Ascending aorta (tissue), 2 donors: Measurements from ENCODE around the gene NFATC4. TPM values are rescaled to one million over a fixed set of nuclear protein-coding genes. Genes with fewer than 3 reads are reported as not detected.

Experiments used
- DNase-seq, 2 donors: peaks; one replicate each; pipeline ENCODE4 v3.0.0-alpha.2; 2019; ENCODE audit warnings: low spot score in 2 of 2
- H3K27ac ChIP-seq, 2 donors: fragments of 200-600 bp; sonication (generic); one replicate each; pipeline ENCODE4 v1.5.1; 2016 to 2017; ENCODE audit warnings: mild to moderate bottlenecking in 1 of 2
- H3K27me3 ChIP-seq: fragments of 200-600 bp; sonication (generic); one replicate; pipeline ENCODE4 v1.5.1; 2017
- H3K36me3 ChIP-seq, 2 donors: fragments of 200-600 bp; sonication (generic); one replicate each; pipeline ENCODE4 v1.5.1; 2016
- H3K4me1 ChIP-seq, 2 donors: fragments of 200-600 bp; sonication (generic); one replicate each; pipeline ENCODE4 v1.5.1; 2016 to 2017; ENCODE audit warnings: mild to moderate bottlenecking in 1 of 2
- H3K4me3 ChIP-seq, 2 donors: fragments of 200-600 bp; sonication (generic); one replicate each; pipeline ENCODE4 v1.5.1; 2016 to 2017; ENCODE audit warnings: mild to moderate bottlenecking in 1 of 2
- H3K9me3 ChIP-seq, 2 donors: fragments of 200-600 bp; sonication (generic); one replicate each; pipeline ENCODE4 v1.5.1; 2016
- CTCF ChIP-seq, 3 experiments: fragments of 200-600 bp in 2 of 3; fragments of 450-650 bp in 1 of 3; sonication (generic) in 2 of 3; IDR thresholded peaks; one replicate each; pipeline ENCODE4 v1.5.1; 2016 to 2019; ENCODE audit warnings: antibody characterized with exemption in 3 of 3, mild to moderate bottlenecking in 1 of 3, moderate library complexity in 1 of 3
- intact Hi-C: fragments of 100-400 bp; cut with DNase I; formaldehyde crosslinking; loops from one replicate; pipeline ENCODE4 v1.15.1; 2023
- total RNA-seq: library from RNA; depleted of rRNA; stranded (reverse); fragments of >200 nt; gene quantifications from one replicate; pipeline ENCODE4 v1.1.0, GENCODE V29; 2016

Gene NFATC4
- total RNA-seq, 1 donor from 2014 or later: 58.9 TPM

- DNase-seq: no peak
- H3K36me3 ChIP-seq: no peaks in the 10 kb centered on the region
- H3K9me3 ChIP-seq: no peaks in the 10 kb centered on the region
- no peak for TF ChIP-seq CTCF (IDR thresholded peaks at IDR 0.05)
- no peak overlapping the region for H3K4me3 ChIP-seq
- no peaks in the 10 kb centered on the region for H3K27me3 ChIP-seq
- H3K4me1 ChIP-seq: peaks cover 3 to 6% of the 10 kb centered on the region in 2 donors
- intact Hi-C loops: loop anchor here (10.0 kb wide), 3 partner anchors 245 to 1035 kb away; partner anchors contain the start of genes AP1G2, DCAF11, NRL and PABPN1
- H3K27ac ChIP-seq: no peak overlapping the region
Observed at GRCh38 chr14:24360281-24360680, 7.7 kb upstream of the NFATC4 start.

- no peaks in the 10 kb centered on the region for H3K36me3 ChIP-seq
- no peak overlapping the region for H3K4me3 ChIP-seq
- intact Hi-C loops: loop anchor here (10.0 kb wide), 3 partner anchors 247 to 1037 kb away; partner anchors contain the start of genes AP1G2, DCAF11, NRL and PABPN1
- no peaks in the 10 kb centered on the region for H3K9me3 ChIP-seq
- TF ChIP-seq CTCF (IDR thresholded peaks at IDR 0.05): no peak
- H3K27me3 ChIP-seq: no peaks in the 10 kb centered on the region
- no peak overlapping the region for H3K27ac ChIP-seq
- H3K4me1 ChIP-seq: peaks cover 6 to 9% of the 10 kb centered on the region in 2 donors
- DNase-seq: no peak
Observed at GRCh38 chr14:24361326-24361725, 6.7 kb upstream of the NFATC4 start.

GRCh38 chr14:24362241-24362960 lies 5.6 kb upstream of the NFATC4 start:
- H3K9me3 ChIP-seq: no peaks in the 10 kb centered on the region
- H3K4me3 ChIP-seq: no peak overlapping the region
- no peak for DNase-seq
- no peak for TF ChIP-seq CTCF (IDR thresholded peaks at IDR 0.05)
- no peaks in the 10 kb centered on the region for H3K27me3 ChIP-seq
- H3K27ac ChIP-seq: no peak overlapping the region
- intact Hi-C loops: loop anchor here (10.0 kb wide), 3 partner anchors 248 to 1038 kb away; partner anchors contain the start of genes AP1G2, DCAF11, NRL and PABPN1
- H3K36me3 ChIP-seq: no peaks in the 10 kb centered on the region
- H3K4me1 ChIP-seq: peaks cover 6 to 15% of the 10 kb centered on the region in 2 donors

- Histone ChIP-seq H3K36me3 (no peaks in the 10 kb centered on the region), H3K27ac (no peak overlapping the region), H3K4me1 (peaks cover 6 to 18% of the 10 kb centered on the region in 2 donors), H3K4me3 (no peak overlapping the region), H3K27me3 (no peaks in the 10 kb centered on the region), H3K9me3 (no peaks in the 10 kb centered on the region)
- intact Hi-C loops: loop anchor here (10.0 kb wide), 3 partner anchors 249 to 1039 kb away; partner anchors contain the start of genes AP1G2, DCAF11, NRL and PABPN1
- no peak for TF ChIP-seq CTCF (IDR thresholded peaks at IDR 0.05)
- DNase-seq: no peak
Observed at GRCh38 chr14:24363401-24363800, 4.6 kb upstream of the NFATC4 start.

GRCh38 chr14:24364841-24365240 lies 3.1 kb upstream of the NFATC4 start:
- intact Hi-C loops: loop anchor here (5.0 to 10.0 kb wide), 4 partner anchors 250 to 1493 kb away; partner anchors contain the start of genes AP1G2, DCAF11, LRP10 and NRL
- peaks cover 6 to 18% of the 10 kb centered on the region in 2 donors for H3K4me1 ChIP-seq
- H3K36me3 ChIP-seq: no peaks in the 10 kb centered on the region
- H3K9me3 ChIP-seq: no peaks in the 10 kb centered on the region
- H3K27ac ChIP-seq: peak overlapping the region; percentile 96 to 99
- H3K27me3 ChIP-seq: no peaks in the 10 kb centered on the region
- TF ChIP-seq CTCF (IDR thresholded peaks at IDR 0.05): no peak
- DNase-seq: no peak
- H3K4me3 ChIP-seq: peak overlapping the region in 1 of 2 donors; percentile 78
